Measurements from ENCODE around the gene PPP1R3G. TPM values are rescaled to one million over a fixed set of nuclear protein-coding genes. Genes with fewer than 3 reads are reported as not detected.

The PPP1R3G gene
- polyA plus RNA-seq, 2 of the 4 experiments (the other 2 are of a cell fraction): 0.21 to 0.72 TPM

DNA sequence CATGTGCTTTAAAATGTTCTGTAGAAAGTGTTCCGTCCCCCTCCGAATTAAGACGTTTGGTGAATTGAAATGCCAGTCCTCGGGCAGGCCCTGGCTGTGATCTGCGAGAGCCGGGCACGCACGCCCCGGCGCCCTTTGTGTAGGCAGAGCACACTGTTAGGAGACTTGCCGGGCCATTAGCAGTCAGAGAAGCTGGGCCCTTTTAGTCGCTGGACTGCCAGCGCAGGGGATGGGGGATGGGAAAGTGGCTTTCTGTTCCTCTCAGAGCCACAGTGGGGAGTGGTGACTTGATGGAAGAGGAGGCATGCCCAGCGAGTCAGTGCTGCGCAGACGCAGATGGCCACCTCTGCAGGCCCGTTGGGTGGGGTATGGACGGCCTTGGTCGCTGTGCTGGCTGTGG is 2.2 kb downstream of the PPP1R3G start (continued):
- TF ChIP-seq, protein P1, sequence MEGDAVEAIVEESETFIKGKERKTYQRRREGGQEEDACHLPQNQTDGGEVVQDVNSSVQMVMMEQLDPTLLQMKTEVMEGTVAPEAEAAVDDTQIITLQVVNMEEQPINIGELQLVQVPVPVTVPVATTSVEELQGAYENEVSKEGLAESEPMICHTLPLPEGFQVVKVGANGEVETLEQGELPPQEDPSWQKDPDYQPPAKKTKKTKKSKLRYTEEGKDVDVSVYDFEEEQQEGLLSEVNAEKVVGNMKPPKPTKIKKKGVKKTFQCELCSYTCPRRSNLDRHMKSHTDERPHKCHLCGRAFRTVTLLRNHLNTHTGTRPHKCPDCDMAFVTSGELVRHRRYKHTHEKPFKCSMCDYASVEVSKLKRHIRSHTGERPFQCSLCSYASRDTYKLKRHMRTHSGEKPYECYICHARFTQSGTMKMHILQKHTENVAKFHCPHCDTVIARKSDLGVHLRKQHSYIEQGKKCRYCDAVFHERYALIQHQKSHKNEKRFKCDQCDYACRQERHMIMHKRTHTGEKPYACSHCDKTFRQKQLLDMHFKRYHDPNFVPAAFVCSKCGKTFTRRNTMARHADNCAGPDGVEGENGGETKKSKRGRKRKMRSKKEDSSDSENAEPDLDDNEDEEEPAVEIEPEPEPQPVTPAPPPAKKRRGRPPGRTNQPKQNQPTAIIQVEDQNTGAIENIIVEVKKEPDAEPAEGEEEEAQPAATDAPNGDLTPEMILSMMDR (IDR thresholded peaks at IDR 0.05): no peak
- TF ChIP-seq HOXB13 (CRISPR knock-in tag; IDR thresholded peaks at IDR 0.05; ENCODE audit: low read depth) (no peak), GATA3 (IDR thresholded peaks at IDR 0.05; ENCODE audit: borderline replicate concordance) (no peak), CBX8 (IDR thresholded peaks at IDR 0.05) (no peak)

DNA sequence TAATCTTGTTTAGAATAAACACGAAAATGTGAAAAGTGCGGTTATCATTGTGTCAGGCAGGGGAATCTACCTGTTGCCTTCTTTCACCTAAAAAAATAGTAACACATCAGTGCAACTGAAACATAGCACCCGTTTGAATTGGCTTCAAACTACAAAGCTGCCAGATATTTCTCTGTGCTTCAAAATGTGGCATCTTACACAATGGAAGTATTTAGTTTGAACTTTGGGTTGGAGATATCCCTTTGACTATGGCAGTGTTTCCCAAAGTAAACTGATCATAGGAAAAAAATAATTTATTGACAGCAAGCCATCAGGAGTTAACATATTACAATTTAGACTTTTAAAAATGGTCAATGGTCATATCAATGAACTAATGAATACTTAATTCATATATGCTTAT is 3.6 kb downstream of the PPP1R3G start:
- 63% methylated on average over 3 of the region's 3 CpGs for WGBS (ENCODE audit: missing lambda C conversion rate)
- ChIA-PET CTCF (no interaction called here), POLR2A (no interaction called here)
- no peak overlapping the region for H3K27ac ChIP-seq
- DNase-seq (ENCODE audit: low read depth in 1 of 2, low spot score in 1 of 2) (no peak), ATAC-seq (no peak), FAIRE-seq (no peak)
- H3K4me1 ChIP-seq: peaks cover 4% of the 10 kb centered on the region; the same call in 2 of the 3 replicates
- TF ChIP-seq SREBF2 (IDR thresholded peaks at IDR 0.05) (no peak), RNF2 (IDR thresholded peaks at IDR 0.05; ENCODE audit: borderline replicate concordance, low read depth) (no peak), ZC3H11A (IDR thresholded peaks at IDR 0.05) (no peak), ESRRA (IDR thresholded peaks at IDR 0.05; ENCODE audit: borderline replicate concordance, low read length) (no peak), HEYL (CRISPR knock-in tag; IDR thresholded peaks at IDR 0.05) (no peak), FOXS1 (CRISPR knock-in tag; IDR thresholded peaks at IDR 0.05) (no peak), KDM5A (IDR thresholded peaks at IDR 0.05) (no peak), KDM1A (IDR thresholded peaks at IDR 0.05; ENCODE audit: low read depth) (no peak)
- TF ChIP-seq, protein P1 (IDR thresholded peaks at IDR 0.05): no peak
- TF ChIP-seq, protein P2, sequence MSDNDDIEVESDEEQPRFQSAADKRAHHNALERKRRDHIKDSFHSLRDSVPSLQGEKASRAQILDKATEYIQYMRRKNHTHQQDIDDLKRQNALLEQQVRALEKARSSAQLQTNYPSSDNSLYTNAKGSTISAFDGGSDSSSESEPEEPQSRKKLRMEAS (IDR thresholded peaks at IDR 0.05): no peak
- TF ChIP-seq, protein P3, sequence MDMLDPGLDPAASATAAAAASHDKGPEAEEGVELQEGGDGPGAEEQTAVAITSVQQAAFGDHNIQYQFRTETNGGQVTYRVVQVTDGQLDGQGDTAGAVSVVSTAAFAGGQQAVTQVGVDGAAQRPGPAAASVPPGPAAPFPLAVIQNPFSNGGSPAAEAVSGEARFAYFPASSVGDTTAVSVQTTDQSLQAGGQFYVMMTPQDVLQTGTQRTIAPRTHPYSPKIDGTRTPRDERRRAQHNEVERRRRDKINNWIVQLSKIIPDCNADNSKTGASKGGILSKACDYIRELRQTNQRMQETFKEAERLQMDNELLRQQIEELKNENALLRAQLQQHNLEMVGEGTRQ (IDR thresholded peaks at IDR 0.05): no peak
- TF ChIP-seq, protein P4, sequence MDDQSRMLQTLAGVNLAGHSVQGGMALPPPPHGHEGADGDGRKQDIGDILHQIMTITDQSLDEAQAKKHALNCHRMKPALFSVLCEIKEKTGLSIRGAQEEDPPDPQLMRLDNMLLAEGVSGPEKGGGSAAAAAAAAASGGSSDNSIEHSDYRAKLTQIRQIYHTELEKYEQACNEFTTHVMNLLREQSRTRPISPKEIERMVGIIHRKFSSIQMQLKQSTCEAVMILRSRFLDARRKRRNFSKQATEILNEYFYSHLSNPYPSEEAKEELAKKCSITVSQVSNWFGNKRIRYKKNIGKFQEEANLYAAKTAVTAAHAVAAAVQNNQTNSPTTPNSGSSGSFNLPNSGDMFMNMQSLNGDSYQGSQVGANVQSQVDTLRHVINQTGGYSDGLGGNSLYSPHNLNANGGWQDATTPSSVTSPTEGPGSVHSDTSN (IDR thresholded peaks at IDR 0.05): no peak
- no peak overlapping the region for H3K4me2 ChIP-seq
- H3K4me3 ChIP-seq: no peak overlapping the region
- no peaks in the 10 kb centered on the region for H3K9me3 ChIP-seq

DNA sequence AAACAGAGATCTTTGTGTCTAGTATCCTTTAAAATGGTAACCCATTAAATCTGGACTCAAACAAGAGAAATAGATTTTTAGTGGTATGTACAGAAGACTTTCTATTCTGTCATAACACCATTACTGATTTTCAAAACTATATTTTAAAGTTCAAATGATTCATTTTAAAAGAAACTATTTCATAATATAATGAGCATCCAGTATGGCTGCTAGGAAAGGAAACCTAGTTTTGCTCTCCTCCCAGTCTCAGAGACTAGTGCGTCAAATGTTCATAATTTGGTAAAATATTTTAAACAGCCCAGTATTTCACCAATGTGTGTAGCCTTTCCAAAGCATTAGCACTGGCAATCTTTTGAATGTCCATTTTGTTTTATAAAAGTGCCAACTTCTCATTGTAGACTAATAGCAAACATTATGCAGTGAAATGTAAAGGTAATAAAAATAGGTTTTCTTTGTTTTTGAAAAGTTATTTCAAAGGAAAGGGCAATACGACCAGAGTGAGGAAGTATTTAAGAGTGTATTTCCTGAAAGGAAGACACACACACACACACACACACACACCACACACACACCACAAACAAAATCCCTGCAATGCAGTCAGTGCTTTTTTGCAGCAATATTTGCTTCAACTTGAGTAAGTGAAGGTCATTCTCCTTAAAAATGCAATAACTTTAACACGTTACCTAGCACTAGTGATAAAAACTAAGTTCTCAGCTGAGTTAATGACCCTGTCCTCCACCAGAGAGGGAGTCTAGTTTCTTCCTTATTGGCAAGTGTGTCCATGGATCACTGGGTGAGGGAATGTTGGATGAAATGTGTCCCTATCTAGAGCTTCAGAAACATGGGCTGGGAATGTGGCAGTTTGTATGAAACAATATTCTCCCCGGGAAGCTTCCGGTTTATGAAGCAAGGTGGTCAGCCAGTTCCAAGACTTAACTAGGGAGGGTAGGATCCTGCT is 4.6 kb downstream of the PPP1R3G start:
- no peaks in the 10 kb centered on the region for H3K9me3 ChIP-seq
- ATAC-seq (no peak), DNase-seq (ENCODE audit: low read depth in 1 of 2, low spot score in 1 of 2) (no peak), FAIRE-seq (no peak)
- H3K27ac ChIP-seq: no peak overlapping the region
- no peak for TF ChIP-seq RCOR1 (IDR thresholded peaks at IDR 0.05; ENCODE audit: low read depth, low read length)
- POLR2A ChIA-PET: no interaction called here
- H3K4me1 ChIP-seq: 0 out of 3 replicates have a peak, but pooled peaks cover 5% of the 10 kb centered on the region
- 84% methylated on average over 5 of the region's 5 CpGs for WGBS (ENCODE audit: missing lambda C conversion rate)
- H3K4me3 ChIP-seq: no peak overlapping the region
- CTCF ChIA-PET: no interaction called here
- no peak overlapping the region for H3K4me2 ChIP-seq
